ENCODE results near the gene TMEM63A.
A peak's percentile ranks its signal among the peaks of the same experiment; 100 is the strongest.

The TMEM63A gene

DNA sequence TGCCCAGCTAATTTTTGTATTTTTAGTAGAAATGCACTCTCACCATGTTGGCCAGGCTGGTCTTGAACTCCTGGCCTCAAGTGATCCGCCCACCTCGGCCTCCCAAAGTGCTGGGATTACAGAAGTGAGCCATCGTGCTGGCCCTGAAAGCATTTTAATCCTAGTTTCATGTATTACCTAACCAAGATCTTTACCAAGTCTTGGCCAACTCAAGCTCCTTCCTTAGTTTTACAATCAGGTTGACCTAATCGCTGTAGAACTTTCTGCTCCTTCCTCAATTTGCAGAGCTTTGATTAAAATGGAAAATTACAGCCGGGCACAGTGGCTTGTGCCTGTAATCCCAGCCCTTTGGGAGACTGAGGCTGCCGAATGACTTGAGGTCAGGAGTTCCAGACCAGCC is 3.2 kb upstream of the TMEM63A start:
- no peak for DNase-seq (ENCODE audit: low read depth)

DNA sequence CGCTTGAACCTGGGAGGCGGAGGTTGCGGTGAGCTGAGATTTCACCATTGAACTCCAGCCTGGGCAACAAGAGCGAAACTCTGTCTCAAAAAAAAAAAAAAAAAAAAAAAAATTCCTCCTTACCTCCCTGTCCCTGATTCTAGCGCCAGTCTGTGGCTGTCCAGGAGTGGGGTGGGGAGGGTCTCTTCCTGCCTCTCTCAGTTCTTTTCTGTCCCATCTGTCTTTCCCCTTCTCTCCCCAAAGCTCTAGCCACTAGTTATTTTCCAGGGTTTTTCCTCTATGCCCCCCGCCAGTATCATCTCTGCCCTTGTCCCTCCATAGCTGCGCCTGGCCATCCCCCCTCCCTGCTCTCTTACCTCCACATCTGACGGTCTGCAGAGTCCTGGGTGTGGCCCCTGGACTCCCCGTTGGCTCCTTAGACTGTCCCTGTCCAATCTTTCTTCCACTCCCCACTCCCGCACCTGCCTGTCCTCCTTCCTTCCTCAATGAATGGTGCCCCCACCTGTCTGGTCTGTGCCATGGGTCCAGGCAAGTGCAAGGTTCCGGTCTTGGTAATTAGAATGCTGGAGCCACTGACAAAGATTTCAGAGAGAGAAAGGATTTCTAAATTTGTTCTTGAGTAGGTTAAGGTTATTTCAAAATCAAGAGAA is 1.6 kb upstream of the TMEM63A start:
- DNase-seq (ENCODE audit: low read depth) = no peak

DNA sequence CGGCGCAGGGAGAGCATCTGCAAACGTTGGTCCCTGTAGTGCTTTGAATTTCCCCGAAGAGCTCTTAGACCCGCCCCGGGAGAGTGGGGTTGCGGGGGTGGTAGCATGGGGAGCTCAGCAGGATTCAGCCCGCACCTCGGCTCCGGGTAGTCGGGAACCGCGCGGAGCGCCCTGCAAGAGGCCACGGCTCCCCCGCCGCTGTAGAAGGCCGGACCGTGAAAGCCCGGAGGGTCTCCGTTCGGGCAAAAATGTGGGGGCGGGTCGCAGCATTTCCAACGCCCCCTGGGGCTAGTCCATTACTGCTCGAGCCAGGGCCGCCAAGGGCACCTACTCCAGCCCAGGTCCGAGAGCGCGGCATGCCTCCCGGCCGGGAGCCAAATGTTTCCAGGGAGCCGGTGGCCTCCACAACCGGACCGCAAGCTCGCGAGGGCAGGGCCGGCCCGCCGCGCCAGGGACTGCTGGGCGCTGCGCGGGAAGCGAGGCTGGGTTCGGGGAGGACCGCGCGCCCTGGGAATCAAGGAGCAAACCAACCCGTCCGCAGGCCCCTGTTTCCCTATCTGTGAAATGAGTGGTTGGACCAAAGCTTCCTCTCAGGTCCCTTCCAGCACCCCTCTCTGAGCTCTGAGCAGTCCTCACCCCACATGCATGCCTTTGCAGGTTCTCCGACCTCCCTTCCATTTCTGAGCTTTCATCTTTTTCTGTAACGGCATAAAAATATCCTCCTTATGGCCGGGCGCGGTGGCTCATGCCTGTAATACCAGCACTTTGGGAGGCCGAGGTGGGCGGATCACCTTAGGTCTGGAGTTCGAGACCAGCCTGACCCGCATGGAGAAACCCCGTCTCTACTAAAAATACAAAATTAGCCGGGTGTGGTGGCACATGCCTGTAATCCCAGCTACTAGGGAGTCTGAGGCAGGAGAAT is 775 bp upstream of the TMEM63A start:
- no peak for DNase-seq (ENCODE audit: low read depth)

DNA sequence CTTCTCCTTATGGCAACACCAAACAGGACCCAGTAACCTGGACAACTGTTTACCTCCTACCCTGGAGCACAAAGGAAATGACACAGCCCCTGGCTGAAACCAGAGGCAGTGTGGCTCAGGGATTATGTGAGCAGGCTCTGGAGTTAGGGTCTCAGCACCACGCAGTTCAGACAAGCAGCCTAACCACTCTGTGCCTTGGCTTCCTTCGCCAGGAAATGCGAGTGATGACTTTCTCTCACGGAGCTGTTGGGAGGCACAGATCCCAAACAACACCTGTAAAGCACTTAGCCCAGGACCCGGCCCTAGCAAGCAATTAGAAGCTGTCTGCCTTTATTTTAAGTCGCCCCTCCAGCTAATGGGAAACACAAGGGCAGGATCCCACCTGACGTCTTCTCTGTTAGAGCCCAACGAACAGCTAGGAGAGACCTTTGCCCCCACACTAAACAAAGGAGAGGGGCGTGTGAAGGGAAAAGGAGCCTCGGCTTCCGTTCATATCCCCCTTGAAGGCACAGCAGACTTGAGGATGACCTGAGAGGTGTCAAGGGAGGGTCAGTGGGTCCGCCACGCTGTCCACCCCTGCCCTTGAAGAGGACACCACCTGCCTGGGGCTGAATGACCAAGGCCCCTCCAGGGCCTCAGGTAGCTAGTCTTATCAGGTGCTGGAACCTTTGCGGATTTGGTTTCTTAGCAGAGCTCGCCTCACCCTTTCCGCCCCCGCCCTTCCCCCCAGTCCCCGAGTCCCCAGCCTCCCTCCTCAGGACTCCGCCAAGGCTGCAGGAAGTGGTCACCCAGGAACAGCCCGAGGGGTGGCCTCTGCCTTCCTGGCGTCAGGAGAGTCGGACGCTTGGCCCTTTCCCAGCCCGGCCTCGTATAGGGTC is 860 bp downstream of the TMEM63A start:
- peak; percentile 49 for DNase-seq (ENCODE audit: low read depth)

DNA sequence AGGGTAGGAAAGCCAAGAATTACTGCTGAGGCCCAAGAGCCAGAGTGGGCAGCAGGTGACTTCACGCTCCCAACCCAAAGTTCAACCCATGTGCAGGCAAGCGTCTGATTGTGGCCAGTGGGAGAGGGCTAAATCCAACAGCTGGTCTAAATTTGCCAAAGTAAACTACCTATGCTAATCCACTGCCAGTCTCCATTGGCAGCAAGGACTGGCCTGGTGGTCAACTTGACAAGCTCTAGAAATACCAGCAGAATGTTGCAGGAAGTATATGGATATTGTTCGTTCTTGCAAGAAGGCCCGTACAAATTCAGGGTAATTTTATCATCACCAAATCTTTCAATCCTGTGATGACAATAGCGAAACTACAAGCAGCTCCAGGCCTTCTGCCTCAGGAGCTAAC is 1.5 kb downstream of the TMEM63A start:
- no peak for DNase-seq (ENCODE audit: low read depth)

DNA sequence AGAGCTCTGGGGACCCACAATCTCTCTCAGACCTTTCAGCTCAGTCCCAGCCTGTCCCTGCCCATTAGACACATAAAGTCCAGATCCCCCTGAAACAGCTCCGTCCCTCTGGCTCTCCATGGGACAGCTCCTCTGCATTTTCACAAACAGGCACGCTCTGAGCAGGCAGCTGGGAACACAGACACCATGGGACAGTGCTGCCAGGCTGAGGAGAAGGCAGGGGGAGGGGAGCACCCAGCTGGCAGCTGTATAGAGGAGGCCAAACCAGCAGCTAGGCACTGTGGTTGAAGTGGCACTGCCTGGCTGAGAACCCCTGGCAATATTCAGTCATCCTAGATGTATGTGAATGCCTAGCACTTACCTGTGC is 2.0 kb downstream of the TMEM63A start:
- no peak for DNase-seq (ENCODE audit: low read depth)

DNA sequence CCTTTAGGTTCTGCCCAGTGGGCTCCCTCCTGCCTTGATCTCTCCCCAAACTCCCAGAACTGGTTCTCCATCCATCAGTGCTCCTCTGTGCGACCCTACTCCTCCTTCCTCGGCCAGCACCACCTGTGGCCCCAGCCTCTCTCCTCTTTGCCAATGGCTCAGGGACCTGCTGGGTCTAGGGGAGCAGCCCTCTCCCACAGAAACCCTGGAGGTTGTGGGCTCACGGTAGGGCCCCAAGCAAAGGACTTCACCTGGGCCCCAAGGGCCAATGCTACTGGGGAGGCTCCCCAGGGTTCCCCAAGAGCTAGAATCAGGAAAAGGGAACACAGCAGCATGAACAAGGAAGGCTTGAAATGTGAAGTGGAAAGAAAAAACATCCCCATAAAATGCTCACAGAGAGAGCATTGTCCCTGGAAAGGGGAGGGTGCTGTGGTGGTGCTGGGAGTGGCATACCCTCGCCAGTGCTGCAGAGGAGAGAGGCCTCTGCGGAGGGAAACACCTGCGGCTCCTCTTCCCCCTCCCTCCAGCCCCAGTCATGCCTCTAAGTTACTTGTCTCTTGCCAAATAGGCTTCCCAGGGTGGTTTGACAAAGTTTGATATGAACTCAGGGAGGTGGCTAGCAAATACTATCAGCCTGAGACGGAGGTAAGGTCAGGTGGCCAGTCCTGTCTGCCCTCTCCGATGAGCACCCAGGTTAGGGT is 2.5 kb downstream of the TMEM63A start:
- DNase-seq (ENCODE audit: low read depth) = no peak

DNA sequence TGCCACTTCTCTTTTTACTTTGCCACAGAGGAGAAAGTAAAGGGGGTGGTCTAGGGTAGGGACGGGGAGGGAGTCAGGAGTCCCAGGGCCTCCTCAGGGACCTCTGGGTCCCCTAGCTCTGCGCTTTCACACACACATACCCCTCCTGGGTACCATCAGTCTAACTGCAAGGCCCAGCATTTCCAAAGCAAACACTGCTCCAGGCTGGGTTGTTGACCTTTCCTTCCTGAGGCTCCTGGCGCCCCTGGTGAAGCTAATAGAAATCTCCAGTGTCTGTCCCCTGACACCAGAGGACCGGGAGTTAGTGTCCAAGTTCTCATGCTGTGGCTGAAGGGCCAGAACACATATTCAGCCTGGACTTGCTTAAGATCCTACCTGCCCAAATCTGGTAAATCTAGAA is 3.9 kb downstream of the TMEM63A start:
- DNase-seq (ENCODE audit: low read depth) = no peak

DNA sequence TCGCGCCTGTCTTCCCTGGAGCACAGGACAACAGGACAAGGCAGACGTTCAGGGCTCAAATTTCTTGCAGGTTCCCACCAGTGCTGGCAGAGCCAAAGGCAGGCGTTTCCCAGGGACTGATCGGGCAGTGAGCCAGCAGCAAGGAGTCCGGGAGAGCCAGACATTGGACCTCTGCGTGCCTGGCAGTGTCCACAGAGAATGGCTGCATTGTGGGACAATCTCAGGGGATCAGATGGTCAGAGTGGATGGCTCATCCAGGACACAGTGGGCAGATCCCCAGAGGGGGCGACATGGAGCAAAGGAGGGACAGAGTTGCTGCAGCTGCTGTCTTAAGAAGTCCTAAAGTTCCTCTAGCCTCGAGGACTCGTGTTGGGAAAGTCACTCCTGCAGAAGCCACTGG is 4.6 kb downstream of the TMEM63A start:
- DNase-seq (ENCODE audit: low read depth) = no peak

DNA sequence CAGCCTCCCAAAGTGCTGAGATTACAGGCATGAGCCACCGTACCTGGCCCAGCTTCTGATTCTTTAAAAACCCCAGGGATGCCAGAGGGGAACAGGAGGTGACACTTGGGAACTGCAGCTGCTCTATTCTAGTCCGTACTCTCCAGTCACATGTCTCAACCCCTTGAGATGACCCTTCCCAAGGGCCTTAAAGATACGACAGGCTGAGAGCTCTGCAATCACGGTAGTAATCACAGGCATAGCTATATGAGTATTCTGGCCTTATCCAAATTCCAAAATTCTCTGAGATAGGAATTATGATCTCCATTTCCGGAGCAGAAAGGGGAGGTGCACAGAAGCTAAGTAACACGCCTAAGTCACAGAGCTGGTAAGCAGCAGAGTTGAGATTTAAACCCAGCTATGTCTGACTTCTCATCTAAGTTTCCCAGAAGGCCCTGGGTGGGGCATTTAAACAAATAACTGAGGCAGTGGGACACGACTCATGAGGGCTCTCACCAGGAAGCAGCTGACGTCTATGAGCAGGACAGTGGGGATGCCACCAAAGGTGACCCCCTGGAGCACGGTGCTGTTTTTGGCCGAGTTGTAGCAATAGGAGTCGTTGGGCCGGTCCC is 5.2 kb downstream of the TMEM63A start:
- no peak for DNase-seq (ENCODE audit: low read depth)

DNA sequence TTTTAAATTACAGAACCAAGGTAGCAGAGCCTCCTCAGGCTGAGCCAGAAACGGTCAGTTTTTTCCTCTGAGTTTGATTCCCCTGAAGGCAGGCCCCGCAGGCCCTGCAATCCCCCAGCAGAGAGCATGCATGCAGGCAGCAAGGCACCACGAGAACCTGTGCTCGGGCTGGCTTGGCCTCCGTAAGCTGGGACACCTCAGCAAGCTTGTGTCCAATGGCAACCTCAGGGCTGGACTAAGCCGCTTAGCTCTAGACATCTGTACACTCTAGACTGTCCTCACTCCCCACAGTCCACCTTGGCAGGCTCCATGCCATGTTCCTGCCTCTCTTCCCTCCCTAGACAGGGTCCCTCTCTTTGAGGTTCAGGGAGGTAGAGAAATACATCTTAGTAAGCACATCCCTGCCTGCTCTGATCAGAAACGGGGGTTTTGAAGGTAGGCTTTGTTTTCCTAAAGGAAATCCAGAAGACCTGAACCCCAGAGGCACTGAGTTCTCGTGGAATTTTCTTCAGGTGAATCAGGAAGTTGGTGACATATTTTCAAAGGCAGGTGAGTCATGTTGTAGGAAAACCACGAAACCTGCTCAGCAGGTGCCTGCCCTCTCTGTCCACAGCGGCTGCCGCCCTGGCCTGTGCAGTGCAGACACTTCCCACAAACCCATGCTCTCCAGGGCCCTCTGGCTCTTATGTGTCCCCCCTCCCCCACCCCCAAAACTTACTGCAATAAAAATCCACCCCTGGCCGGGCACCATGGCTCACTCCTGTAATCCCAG is 7.0 kb downstream of the TMEM63A start:
- no peak for DNase-seq (ENCODE audit: low read depth)

DNA sequence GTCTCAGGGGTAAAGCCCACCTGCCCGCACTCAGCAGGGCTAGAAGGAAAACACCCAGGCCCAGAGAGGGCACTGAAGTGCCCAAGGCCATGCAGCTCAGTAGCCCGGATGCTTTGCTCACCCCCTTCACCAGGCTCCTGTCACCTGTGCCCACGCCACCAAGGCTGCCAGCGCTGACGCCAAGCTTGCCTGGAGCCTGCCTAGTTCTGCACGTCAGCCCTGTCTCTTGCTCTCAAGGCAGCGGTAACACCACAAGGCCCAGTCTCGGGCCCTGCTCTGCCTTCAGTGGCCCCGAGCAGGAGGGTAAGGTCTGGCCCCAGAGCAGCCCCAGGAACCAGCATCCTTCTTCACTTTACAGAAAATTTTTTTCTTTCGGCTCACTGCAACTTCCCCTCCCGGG is 7.7 kb downstream of the TMEM63A start:
- no peak for DNase-seq (ENCODE audit: low read depth)

DNA sequence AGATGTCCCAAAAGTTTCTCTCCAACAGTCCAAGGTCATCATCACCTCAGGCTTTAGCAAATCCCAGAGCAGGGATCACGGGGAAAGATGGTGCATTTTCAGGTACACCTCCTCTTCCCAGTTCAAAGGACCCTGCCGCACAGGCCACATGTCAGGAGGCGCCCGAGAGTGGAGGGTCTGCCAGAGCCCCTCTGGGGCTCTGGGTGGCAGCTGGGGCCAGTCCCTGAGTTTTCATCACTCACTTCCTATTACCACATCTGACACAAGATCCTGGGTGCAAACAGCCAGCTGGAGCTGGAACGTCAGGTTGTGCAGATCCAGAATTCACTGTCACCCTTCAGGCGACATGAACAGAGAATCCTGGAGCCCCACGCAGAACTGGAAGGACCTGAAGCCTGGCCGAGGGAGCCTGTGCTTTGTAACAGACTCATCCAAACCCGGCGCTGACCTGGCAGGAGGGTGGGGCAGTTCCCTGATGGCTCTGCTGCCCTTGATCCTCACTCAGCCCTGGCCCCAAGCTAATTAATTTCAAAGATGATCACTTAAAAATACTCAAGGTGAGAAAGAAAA is 8.8 kb downstream of the TMEM63A start:
- no peak for DNase-seq (ENCODE audit: low read depth)

DNA sequence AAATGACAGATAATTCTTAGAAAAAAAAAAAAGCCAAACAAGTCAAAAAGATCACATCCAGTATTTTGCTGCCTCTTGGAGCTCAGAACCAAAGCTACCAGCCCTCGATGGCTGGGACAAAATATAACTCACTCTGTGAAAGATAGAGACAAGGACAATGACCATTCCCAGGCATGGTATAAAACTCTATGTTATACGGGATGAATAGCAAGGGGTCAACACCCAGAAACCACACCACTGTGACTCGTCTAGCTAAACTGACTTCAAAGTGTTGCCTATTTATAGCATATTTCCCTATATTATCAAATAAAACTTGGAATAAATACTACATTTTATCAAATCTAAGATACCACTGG is 10.1 kb downstream of the TMEM63A start:
- no peak for DNase-seq (ENCODE audit: low read depth)

DNA sequence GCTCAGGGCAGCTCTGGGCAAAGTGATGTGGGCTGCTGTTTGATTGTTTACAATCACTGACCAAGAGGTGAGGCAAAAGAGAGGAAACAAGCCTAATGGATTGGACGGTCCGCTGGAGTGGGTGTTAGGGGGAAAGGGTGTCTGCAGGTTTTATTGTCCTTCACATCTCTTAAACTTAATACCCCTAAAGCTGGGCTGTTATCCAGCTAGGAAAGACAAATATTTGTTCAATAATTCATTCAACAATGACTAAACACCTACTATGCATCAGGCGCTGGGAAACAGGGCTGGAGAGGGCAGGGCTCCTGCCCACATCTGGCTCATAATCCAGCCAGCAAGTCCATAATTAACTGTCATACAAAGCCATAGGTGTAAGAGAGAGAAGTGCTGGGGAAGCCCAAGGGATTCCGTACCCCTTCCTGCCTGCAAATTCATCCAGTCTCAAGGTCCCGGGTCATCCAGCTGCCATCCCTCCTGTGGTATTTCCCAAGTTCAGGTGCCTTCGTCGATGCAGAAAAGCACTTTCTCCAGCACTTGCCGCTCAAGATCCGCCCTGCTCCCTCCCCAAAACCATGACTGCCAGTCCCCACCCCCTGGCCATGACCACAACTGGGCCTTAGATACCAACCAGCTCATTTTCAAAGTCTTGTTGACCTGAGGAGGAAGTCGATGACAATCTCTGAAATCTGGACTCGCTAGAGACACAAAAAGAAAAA is 10.7 kb downstream of the TMEM63A start:
- DNase-seq (ENCODE audit: low read depth) = no peak

DNA sequence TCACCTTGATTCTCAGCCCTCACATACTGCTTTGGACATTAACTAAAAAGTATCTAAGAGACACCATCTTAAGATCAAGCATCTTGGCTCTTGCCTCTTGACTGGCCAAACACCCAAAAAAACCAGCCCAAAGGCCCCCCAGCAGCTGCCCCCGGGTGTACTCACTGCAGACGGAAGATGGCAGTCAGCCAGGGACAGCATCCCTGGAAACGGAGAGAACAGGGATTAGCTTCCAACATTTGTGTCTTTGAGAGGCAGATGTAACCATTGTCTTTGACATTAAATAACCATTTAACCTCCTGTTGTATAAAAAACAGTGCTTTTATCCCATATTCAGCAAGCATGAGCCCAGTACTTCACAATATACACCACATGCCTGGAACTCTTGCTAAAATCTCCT is 11.3 kb downstream of the TMEM63A start:
- DNase-seq (ENCODE audit: low read depth) = no peak

DNA sequence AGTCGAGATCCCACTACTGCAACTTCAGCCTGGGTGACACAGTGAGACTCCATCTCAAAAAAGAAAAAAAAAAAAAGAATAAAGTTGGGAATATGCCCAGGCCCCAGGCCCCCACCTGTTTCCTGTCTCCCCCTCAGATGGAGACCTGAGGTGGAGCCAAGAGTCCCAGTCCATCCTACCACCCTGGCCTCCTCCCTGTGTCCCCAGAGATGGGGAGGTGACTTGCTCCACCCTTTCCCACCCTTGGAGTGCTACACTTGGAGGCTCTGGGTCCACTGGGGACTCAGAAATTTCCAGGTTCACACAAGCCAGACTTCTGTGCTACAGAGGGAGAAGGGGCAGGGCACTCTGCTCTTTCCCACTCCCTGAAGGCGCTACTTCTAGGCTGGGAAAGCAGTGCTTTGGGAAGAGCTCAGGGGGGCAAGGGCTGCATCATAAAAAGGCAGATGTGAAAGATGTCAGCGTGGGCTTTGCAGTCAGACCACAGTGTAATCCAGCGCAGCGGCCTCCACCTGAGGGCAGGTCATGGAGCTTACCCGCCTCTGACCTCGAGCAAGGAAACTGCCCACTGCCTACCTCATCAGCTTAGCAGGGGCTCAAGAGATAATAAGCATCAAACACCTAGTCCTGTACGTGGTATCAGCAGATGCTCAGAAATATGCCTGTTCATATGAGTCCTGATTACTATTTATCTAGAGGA is 13.4 kb downstream of the TMEM63A start:
- DNase-seq (ENCODE audit: low read depth) = no peak

DNA sequence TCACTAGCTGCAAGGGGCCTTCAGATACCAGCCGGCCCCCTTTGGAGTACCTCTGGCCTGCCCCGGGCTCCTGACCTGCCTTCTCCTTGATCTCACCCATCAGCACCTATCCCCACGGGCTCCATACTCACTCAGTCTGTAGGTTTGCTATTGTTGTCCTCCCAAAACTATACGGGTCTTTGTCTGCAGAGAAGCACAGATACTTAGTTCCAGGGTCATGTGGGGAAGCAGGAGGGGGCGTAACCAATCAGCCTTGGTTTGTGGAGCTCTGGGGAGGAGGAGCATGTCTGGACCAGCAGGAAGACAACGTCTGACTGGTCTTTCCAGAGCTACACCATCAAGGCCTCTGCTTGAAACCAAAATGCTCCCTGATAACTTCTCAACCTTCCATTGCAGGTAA is 15.2 kb downstream of the TMEM63A start:
- no peak for DNase-seq (ENCODE audit: low read depth)
